ENCODE data around the gene KRTAP1-1. TPM values are rescaled to one million over a fixed set of nuclear protein-coding genes. Genes with fewer than 3 reads are reported as not detected.
"Not testable (repeated sequence)": the region's sequence is repeated elsewhere in the genome, so short reads cannot be mapped to it uniquely, and the experiment has no call there.

Gene KRTAP1-1
- total and polyA plus RNA-seq, 2 experiments from 2014 or later: not detected

DNA sequence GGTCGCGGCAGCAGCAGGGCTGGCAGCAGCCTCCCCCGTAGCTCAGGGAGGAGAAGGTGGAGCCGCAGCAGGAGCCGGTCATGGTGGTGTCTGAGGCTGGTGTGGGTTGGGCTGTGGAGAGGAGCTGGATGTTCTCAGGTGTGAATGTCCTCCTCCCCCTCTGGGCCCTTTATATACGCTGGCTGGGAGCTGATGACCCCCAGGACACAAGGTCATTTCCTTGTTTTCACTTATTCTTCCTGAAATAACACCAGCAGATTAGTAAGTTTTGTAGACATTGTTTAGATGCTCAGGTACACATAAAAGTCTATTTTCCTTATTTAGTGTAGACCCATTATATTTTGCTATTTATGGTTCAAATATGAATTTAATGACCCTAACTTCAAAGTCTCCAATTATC lies 13.9 kb upstream of the KRTAP1-1 start, which contains the start of gene KRTAP2-2:
Gene KRTAP2-2 (minus strand): TSS at position 101 of the 400 bp plus-strand sequence. CDS start 19 bp downstream, at position 82.
- H3K36me3 ChIP-seq (ENCODE audit: insufficient read depth); ATAC-seq; H3K36me3 Mint-ChIP-seq (ENCODE audit: low read depth); H3K27me3 Mint-ChIP-seq (ENCODE audit: insufficient read depth, low read depth, poor library complexity); H2AFZ ChIP-seq; H3K9me2 ChIP-seq (ENCODE audit: insufficient read depth); H3K9me3 Mint-ChIP-seq; DNase-seq (ENCODE audit: low spot score); H4K20me1 ChIP-seq (replicated peaks; ENCODE audit: insufficient read depth); H3K4me3 ChIP-seq; H3K27ac Mint-ChIP-seq; H3F3A ChIP-seq (replicated peaks; ENCODE audit: low read depth); H3K4me2 ChIP-seq; H3K27me3 ChIP-seq (ENCODE audit: insufficient read depth); H3K4me1 ChIP-seq (ENCODE audit: insufficient read depth); H3K79me2 ChIP-seq (replicated peaks; ENCODE audit: insufficient read depth); H3K27ac ChIP-seq (ENCODE audit: low read depth); H3K4me3 Mint-ChIP-seq: not testable (repeated sequence)
- peaks cover 10% of the 10 kb centered on the region for H3K4me1 Mint-ChIP-seq

GRCh38 chr17:41054556-41054955 lies 13.3 kb upstream of the KRTAP1-1 start:
- not testable (repeated sequence) for H2AFZ ChIP-seq; H3K36me3 Mint-ChIP-seq (ENCODE audit: low read depth); H3K4me2 ChIP-seq; ATAC-seq; H3K27me3 ChIP-seq (ENCODE audit: insufficient read depth); H3K27ac Mint-ChIP-seq; H3F3A ChIP-seq (replicated peaks; ENCODE audit: low read depth); DNase-seq (ENCODE audit: low spot score); H3K9me3 Mint-ChIP-seq; H3K79me2 ChIP-seq (replicated peaks; ENCODE audit: insufficient read depth); H3K27ac ChIP-seq (ENCODE audit: low read depth); H3K9me2 ChIP-seq (ENCODE audit: insufficient read depth); H3K27me3 Mint-ChIP-seq (ENCODE audit: insufficient read depth, low read depth, poor library complexity); H3K4me3 ChIP-seq; H3K36me3 ChIP-seq (ENCODE audit: insufficient read depth); H3K4me3 Mint-ChIP-seq; H4K20me1 ChIP-seq (replicated peaks; ENCODE audit: insufficient read depth)
- peaks cover 14% of the 10 kb centered on the region for H3K4me1 Mint-ChIP-seq
- peaks cover 13% of the 10 kb centered on the region for H3K4me1 ChIP-seq (ENCODE audit: insufficient read depth)

DNA sequence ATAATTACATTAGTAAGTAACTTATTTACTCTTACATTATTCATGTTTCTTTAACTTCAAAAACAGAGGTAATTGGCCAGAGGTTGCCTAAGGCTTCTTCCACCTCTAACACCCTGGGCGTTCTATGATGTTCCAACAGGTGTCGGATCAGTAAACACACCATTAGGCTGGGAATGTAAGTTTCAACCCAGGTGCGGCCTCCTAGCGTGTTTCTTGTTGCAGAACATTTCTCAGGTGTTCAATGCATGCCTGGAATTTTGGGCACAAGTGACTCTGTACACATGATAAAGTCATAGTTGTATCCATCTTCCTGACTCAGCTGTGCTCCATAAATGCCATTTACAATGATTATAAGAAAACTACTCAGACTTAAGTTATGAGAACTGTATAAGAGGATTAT lies 12.8 kb upstream of the KRTAP1-1 start:
- no peak overlapping the region for H3K4me3 ChIP-seq
- H3K79me2 ChIP-seq (replicated peaks; ENCODE audit: insufficient read depth): no peaks in the 10 kb centered on the region
- DNase-seq (ENCODE audit: low spot score) (no peak), ATAC-seq (no peak)
- H3K4me1 Mint-ChIP-seq: peaks cover 11% of the 10 kb centered on the region
- H3F3A ChIP-seq (replicated peaks; ENCODE audit: low read depth): no peaks in the 10 kb centered on the region
- H3K27ac ChIP-seq (ENCODE audit: low read depth): no peak overlapping the region
- H3K36me3 Mint-ChIP-seq (ENCODE audit: low read depth): 0 out of 3 replicates have a peak, but pooled peaks cover 3% of the 10 kb centered on the region
- H3K36me3 ChIP-seq (ENCODE audit: insufficient read depth): no peaks in the 10 kb centered on the region
- H3K4me2 ChIP-seq: no peak overlapping the region
- no peaks in the 10 kb centered on the region for H4K20me1 ChIP-seq (replicated peaks; ENCODE audit: insufficient read depth)
- no peak overlapping the region for H2AFZ ChIP-seq
- H3K4me3 Mint-ChIP-seq: no peak overlapping the region
- H3K27ac Mint-ChIP-seq: no peak overlapping the region
- no peaks in the 10 kb centered on the region for H3K27me3 Mint-ChIP-seq (ENCODE audit: insufficient read depth, low read depth, poor library complexity)
- peaks cover 9% of the 10 kb centered on the region for H3K4me1 ChIP-seq (ENCODE audit: insufficient read depth)
- no peak for TF ChIP-seq POLR2AphosphoS5 (IDR thresholded peaks at IDR 0.05; ENCODE audit: low read depth)
- TF ChIP-seq ETS1 (IDR thresholded peaks at IDR 0.05): no peak
- no peak for TF ChIP-seq EZH2 (IDR thresholded peaks at IDR 0.05; ENCODE audit: low read depth, unreplicated experiment)
- TF ChIP-seq ZNF331 (CRISPR knock-in tag; IDR thresholded peaks at IDR 0.05; ENCODE audit: low read depth): no peak
- no peak for TF ChIP-seq NANOG (IDR thresholded peaks at IDR 0.05; ENCODE audit: borderline replicate concordance)
- no peak for TF ChIP-seq JUNB (IDR thresholded peaks at IDR 0.05; ENCODE audit: unreplicated experiment)
- TF ChIP-seq, protein P1, sequence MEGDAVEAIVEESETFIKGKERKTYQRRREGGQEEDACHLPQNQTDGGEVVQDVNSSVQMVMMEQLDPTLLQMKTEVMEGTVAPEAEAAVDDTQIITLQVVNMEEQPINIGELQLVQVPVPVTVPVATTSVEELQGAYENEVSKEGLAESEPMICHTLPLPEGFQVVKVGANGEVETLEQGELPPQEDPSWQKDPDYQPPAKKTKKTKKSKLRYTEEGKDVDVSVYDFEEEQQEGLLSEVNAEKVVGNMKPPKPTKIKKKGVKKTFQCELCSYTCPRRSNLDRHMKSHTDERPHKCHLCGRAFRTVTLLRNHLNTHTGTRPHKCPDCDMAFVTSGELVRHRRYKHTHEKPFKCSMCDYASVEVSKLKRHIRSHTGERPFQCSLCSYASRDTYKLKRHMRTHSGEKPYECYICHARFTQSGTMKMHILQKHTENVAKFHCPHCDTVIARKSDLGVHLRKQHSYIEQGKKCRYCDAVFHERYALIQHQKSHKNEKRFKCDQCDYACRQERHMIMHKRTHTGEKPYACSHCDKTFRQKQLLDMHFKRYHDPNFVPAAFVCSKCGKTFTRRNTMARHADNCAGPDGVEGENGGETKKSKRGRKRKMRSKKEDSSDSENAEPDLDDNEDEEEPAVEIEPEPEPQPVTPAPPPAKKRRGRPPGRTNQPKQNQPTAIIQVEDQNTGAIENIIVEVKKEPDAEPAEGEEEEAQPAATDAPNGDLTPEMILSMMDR (conservative IDR thresholded peaks at IDR 0.05; ENCODE audit: low read depth in 2 of 2): no peak
- TF ChIP-seq CREB1 (CRISPR knock-in tag; IDR thresholded peaks at IDR 0.05; ENCODE audit: low read depth): no peak
- TF ChIP-seq ZNF114 (CRISPR knock-in tag; IDR thresholded peaks at IDR 0.05): no peak
- H3K9me2 ChIP-seq (ENCODE audit: insufficient read depth): no peaks in the 10 kb centered on the region
- H3K27me3 ChIP-seq (ENCODE audit: insufficient read depth): no peaks in the 10 kb centered on the region
- H3K9me3 Mint-ChIP-seq: peaks cover 6% of the 10 kb centered on the region; the same call in 1 of the 3 replicates

Measured in GM23338 (cell line).